ENCODE measurements around the gene MROH9.

- TF ChIP-seq EP300 (IDR thresholded peaks at IDR 0.05) (no peak), CTCF (IDR thresholded peaks at IDR 0.05) (no peak)
Observed at GRCh38 chr1:170931650-170932049, 3.7 kb upstream of the MROH9 start.

Data from stomach (tissue), 4 donors.